Stimulated activated CD4-positive, alpha-beta T cell treated with anti-CD3 and anti-CD28 coated beads, Interleukin-1b, Interleukin-23, amount 100 ng/mL, for 24 hours (primary cell): ENCODE results near the gene TENT5C.

Source experiments
- DNase-seq, 4 experiments: peaks; one replicate each; pipeline ENCODE4 v3.0.0-alpha.2; 2020; ENCODE audit warnings: low read depth in 4 of 4, low spot score in 1 of 4

The TENT5C gene

GRCh38 chr1:117612517-117613248 lies 6.8 kb downstream of the TENT5C start:
- DNase-seq = no peak

- DNase-seq = no peak
Measured at GRCh38 chr1:117613249-117613968, 7.6 kb downstream of the TENT5C start.

GRCh38 chr1:117613969-117614729 lies 8.3 kb downstream of the TENT5C start:
- DNase-seq = no peak

- no peak for DNase-seq
Measured at GRCh38 chr1:117615474-117615873, 9.6 kb downstream of the TENT5C start.

- no peak for DNase-seq
Measured at GRCh38 chr1:117616356-117616755, 10.5 kb downstream of the TENT5C start.

- DNase-seq = no peak
Measured at GRCh38 chr1:117616967-117617366, 11.1 kb downstream of the TENT5C start.

GRCh38 chr1:117618450-117619122 lies 12.7 kb downstream of the TENT5C start:
- DNase-seq = no peak

- DNase-seq = no peak
Measured at GRCh38 chr1:117620440-117620839, 14.6 kb downstream of the TENT5C start.

- DNase-seq = no peak
Measured at GRCh38 chr1:117621316-117621715, 15.5 kb downstream of the TENT5C start.

- no peak for DNase-seq
Measured at GRCh38 chr1:117622726-117623125, 16.9 kb downstream of the TENT5C start.

GRCh38 chr1:117623141-117623540 lies 17.3 kb downstream of the TENT5C start:
- no peak for DNase-seq

GRCh38 chr1:117623698-117624097 lies 17.9 kb downstream of the TENT5C start:
- DNase-seq = no peak

- DNase-seq = no peak
Measured at GRCh38 chr1:117627546-117628130, 21.8 kb downstream of the TENT5C start.

GRCh38 chr1:117628343-117628742 lies 22.5 kb downstream of the TENT5C start:
- no peak for DNase-seq

GRCh38 chr1:117629625-117630422 lies 24.0 kb downstream of the TENT5C start:
- no peak for DNase-seq

GRCh38 chr1:117630423-117630998 lies 24.7 kb downstream of the TENT5C start:
- DNase-seq = no peak

- no peak for DNase-seq
Measured at GRCh38 chr1:117631359-117632160, 25.7 kb downstream of the TENT5C start.

GRCh38 chr1:117632269-117633067 lies 26.6 kb downstream of the TENT5C start:
- DNase-seq = no peak
